Fibroblast of peridontal ligament (primary cell): Measurements from ENCODE around the gene TRAM2.
A peak's percentile ranks its signal among the peaks of the same experiment; 100 is the strongest.

Source experiments
- DNase-seq: peaks from one replicate; pipeline ENCODE4 v3.0.0-alpha.2; 2010; ENCODE audit errors: extremely low read depth

Gene TRAM2

DNA sequence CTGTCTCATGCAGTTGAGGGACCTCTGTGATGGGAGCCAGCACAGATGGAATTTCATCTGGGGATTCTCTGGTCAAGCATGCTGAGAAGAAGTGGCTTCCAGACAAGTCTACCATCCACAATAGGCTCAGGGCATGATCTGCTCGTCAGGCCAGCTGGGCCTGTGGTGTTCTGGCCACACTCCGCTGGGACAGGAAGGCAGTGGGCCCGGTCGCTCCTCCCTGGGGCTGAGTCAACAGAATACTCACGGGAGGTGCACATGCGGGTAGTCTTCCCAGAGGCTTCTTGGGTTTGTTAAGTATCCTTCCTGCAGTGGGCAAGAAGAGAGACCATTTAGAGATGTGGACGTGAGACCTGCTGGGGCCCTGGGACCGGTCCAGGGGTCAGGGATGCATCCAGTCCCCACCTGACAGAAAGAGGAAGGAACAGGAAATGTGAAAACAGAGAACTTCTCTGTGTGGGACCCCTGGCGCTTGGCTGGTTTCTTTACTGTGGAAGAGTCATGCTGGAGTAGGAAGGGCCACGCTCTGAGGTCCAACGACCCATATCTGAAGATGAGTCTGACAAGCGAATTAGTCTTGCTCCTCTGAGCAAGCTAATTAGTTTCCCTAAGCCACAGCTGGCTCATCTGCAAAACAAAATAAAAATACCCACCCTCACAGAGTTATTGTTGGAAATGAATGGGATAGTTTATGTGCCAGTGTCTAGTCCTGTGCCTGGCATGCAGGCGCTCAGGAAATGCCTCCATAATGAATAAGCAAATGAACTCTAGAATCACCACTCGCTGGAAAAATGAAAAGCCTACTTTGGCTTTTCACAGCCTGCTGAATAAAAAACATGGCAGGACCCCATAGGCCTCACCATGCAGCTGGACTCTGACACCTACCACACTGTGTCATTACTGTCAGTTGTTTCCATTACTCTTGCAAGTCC lies 67.3 kb downstream of the TRAM2 start:
- no peak for DNase-seq

DNA sequence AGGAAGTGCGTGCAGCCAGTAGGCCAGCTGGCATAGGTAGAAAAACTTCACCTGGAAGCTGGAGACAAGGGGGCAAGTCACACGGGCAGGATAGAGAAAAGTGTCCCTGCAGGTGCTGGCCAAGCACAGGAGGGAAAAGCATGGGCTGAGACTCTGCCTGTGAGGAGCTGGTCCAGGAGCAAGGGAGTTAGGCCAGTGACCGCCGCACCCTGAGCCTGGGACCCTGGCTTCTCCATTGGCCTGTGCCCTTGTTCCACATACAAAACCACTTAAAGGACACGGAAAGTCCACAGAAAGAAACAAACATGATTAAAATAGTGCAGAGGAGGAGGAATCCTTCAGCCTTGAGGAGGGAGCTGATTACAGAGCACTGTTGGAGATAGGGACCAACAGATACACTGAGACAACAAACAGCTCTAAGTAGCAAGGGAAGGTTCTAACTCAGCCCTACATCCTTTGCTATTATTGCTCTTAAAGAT lies 68.6 kb downstream of the TRAM2 start:
- no peak for DNase-seq

DNA sequence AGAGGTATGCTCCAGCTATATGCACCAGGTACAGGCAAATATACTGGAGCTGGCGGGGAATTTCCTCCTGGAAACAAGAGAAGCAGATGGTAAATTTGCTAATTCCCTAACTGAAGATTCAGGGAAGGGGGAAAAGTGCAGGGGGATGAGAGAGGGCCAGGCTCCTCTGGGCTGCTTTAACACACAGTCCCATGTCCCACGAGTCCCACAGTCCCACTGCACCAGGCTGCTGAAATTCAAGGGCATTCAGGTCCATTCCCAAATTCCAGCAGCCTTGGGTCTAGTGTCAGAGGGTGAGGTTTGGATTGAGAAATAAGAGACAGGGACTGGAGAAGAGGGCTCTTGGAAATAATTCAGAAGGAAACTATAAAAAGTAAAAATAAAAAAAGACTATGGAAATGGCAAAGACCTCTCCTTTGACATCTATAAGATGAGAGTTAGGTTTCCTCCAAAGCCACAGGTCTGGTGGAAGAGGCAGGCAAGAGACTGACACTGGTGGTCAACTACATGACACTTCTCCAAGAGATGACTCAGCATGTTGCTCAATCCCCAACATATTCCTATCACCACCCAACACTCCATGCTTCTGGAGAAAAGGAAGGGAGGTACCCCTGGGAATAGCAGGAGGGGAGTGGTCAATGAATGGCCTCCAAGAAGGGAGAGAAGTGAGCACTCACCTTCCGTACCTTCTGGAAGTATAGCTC lies 69.2 kb downstream of the TRAM2 start:
- peak; percentile 84 for DNase-seq

DNA sequence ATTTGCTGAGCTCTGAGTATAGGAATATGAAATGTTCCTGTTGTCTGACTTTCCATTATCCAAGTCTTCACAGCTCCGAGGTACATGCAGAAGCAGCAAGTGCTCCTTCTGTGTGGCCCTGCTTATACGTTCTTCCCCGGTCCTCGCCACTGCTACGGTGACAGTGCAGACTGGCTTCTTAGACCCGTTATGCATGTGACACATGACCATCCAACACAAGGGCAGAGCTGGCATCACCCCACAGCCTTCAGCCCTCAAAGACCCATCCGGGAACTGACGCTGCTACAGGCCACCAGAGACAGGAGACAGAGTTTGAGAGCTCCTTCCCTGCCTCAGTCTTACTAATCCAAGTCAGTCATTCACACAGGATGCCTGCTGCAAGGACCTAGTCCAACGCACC lies 70.4 kb downstream of the TRAM2 start:
- DNase-seq: no peak

DNA sequence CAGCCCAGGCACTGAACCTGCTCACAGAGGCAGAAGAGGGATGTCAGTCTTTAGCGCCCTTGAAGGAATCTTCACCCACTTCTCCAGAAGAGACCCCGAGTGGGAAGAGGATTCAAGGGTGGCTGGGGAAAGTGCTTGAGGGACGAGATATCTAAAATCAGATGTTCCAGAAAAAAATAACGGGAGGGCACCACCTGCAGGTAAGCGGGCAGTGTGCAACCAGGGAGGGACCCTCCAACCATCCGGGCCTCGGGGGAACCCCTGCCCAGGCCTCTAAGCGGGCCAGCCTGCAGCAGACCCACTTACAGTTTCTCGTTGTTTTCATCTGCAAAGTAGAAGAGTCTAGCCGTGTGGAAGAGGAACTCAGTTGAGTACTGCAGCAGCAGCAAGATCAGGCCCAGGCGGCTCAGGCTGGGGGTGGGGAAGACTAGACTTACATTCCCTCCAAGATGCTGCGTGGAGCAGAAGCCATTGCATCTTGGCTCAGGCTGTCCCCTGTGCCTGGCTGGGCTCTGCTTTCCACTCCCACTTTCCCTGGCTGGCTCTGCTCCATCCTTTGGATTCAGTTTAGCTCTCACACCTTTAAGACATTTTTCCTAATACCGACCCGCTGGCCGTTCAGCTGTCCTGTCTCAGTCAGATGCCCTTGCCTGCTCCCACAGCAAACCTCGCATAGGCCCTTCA lies 71.0 kb downstream of the TRAM2 start:
- no peak for DNase-seq

DNA sequence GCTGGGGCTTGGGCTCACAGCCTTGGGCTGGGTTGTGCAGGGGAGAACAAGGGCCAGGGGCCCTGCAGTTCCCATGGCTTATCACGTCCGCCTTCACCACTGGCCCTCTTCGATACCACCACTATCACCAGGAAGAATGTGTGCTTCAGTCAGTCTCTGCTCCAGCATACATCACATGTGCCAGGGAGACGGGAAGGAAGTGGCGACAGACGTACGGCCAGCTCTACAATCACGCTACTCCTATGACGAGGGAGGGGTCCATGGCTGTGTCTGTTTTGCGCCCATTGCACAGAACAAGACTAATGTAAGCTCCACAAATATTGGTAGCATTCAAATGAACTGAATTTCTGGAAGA lies 72.1 kb downstream of the TRAM2 start:
- no peak for DNase-seq

DNA sequence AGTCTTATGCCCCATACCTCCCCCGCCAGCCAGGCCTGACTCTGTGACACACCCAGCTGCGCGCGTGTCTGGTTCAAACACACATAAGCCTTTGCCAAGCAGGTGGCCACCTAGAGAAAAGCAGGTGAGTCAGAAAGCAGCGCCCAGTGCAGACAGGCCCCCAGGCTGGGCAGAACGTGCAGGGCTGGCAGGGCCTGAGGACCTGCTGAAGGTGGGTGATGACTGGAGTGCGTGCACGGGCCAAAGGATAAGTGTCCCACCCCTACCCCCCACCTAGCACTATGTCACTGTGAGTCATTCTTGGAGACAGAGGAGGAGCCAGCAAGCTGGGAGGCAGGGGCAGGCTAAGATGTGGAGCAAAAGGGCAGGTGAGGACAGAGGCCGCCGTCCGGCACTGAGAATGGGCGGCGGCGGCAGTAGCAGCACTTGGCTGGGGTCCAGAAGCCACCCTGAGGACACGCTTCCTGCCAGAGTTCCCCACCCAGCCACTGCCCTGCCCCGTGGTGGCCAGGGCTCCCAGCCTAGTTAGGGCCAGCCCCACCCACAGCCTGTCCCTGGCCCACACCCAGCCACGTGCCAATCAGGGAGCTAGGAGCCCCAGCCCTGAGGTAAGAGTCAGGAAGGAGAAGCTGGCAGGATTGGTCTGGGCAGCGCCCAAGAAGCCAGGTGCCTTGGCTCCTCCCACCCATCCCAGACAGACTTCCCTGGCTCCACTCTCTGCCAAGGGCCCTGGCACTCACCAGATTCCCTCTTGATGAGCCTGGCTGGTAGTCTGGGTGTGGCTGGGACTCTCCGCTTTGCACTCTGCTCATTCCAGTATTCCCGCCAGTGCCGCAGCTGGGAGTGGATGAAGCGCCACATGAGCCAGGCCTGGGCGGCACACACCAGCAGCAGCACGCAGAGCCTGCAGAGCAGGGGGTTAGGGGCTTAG lies 72.7 kb downstream of the TRAM2 start:
- DNase-seq: no peak

DNA sequence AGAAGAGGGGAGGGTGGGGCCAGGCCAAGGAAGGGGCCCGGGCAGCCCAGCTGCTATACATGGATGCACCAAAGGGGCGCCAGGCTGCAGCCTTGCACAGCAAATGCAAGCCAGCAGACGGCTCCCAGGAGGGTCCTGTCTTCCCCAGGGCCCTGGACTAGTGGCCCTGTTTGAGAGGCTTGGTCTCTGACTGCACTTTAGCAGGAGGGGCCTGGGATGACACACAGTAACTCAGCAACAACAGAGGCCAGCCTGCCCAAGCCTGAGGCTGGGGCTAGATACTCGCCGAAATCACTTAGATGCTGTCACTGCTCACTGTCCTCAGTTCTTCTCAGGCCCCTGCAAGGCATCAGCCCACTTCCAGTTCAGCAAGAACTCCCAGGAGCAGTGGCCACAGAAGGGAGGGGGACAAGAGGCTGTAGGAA lies 73.5 kb downstream of the TRAM2 start:
- no peak for DNase-seq

DNA sequence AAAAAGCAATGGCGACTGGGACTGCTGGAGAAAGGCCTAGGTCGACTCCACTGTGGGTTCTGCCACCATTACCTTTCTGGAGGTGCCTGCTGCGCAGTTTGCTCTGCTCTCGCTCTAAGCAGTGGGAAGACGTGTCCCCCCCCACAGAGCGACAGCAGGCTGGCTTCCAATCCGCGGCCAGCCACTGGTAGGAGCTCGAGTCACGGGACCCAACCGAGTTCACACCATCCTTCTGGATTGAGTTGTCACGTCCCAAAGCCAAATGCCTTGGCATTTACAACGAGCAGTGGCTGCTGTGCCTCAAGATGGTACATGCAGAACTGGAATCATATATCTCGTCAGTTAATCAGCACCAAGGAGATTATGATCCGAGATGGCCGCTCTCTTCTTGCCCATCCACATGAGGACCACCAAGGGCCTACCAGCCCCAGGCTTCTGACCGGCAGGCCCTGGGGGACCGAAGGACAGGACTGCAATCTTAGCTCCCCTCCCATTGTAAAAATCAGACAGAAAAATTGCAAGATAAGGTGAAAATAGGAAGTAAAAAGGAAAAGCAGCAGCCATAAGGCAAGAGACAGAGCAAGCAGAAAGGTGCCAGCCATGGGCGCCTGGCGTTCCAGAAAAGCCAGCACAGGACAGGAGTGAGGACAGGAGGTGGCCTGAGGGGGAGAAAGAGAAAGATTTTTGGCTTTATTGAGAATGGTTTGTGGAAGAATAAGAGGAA lies 74.4 kb downstream of the TRAM2 start:
- DNase-seq: no peak

DNA sequence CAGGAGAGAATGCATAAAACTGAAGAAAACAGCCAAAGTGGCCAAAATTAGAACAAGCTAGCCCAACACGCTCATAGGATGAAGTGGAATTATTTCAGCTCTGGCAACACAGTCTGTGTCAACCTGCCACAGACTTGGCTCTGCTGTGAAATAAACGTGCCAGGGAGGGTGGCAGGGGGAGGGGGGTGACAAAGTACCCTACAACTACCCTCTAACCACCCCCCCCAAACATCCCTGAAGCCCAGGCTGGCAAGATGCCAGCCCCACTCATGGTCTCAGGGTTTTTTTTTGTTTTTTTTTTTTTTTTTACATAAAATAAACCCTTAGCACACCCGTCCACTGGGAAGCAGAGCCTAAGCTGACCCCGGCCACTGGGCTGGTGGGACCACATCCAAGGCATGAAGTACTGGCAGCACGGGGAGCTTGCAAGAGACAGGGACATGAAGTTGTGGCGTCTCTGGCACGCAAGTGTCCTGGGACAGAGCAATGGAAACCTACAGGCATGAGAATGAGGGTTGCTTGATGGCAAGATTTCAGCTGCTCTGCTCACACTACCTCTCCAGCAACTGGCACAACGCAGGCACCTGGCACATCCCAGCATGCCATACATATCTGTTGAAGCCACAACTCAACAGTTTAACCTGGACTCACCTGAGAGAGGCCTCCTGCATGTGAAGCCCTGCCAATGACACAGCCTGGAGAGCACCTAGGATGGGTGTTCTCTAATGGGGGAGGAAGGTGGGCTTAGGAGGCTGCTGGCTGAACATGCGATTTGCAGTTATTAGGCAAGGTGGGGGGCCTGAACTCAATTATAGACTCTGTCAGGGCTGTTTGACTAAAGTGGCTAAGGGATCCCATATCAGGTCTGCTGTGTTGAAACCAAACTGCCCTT lies 76.4 kb downstream of the TRAM2 start:
- DNase-seq: no peak

DNA sequence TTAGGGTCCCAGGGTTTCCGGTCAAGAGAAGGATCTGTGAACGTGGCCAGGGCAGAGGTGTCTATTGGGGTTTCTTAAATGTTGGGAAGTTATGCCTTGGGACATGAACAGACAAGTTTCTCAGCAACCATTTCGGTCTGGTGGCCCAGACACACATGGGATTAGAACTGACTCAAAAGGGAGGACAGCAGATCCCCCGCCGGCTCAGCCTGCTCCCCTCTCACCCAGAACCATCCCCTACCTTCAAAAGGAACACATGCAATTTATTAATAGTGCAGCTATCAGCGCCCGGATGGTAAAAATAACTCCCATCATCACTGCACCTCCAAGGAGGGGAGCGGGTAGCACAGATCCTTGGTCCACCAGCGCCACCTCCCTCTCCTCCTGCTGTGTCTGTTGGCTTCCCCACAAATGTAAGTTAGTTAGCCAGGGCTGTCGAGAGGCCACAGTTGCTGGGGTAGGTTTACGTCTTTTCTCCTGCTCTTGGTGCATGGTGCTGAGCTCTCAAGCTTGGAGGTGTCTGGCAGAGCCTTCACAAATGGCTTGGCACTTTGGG lies 77.1 kb downstream of the TRAM2 start:
- DNase-seq: no peak

DNA sequence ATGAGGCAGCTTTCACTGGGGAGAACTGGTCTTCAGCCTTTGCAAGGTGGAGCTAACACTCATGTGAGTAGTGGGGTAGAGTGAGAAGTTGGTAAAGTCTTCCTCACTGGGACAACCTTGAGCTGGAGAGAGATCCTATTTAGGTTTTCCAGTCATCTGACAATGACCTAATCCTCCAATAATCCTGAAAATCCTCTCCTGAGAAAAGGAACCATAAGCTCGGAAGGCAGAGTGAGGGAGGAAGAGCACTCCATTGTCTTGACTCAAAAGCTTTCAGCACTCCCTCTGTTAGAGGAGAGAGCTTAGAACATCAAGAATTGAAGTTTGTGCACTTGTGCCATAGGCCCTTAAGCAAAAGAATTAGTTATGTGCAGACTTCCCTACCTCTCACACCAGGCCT lies 77.8 kb downstream of the TRAM2 start:
- peak; percentile 73 for DNase-seq

DNA sequence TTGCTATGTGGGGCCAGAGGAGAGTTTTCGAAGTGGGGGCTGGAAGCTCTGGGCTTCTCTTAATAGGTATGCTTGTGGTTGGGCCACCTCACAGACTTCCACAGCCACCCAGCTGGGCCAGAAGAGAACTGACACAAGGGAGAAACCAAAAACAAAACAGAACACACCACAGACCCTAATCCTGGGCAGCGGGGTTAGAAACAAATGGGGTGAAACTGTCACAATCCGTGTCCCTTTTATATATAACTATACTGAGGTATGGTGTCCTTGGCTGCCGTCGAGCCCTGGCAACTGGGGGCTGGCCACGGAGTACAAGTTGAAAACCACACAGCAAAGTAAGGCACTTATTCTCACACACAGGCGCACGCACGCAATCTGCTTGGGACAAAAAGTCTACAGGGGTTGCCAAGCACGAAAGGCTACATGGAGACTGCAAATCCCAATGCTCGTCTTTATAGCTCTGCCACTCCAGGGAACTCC lies 78.3 kb downstream of the TRAM2 start:
- peak; percentile 64 for DNase-seq

DNA sequence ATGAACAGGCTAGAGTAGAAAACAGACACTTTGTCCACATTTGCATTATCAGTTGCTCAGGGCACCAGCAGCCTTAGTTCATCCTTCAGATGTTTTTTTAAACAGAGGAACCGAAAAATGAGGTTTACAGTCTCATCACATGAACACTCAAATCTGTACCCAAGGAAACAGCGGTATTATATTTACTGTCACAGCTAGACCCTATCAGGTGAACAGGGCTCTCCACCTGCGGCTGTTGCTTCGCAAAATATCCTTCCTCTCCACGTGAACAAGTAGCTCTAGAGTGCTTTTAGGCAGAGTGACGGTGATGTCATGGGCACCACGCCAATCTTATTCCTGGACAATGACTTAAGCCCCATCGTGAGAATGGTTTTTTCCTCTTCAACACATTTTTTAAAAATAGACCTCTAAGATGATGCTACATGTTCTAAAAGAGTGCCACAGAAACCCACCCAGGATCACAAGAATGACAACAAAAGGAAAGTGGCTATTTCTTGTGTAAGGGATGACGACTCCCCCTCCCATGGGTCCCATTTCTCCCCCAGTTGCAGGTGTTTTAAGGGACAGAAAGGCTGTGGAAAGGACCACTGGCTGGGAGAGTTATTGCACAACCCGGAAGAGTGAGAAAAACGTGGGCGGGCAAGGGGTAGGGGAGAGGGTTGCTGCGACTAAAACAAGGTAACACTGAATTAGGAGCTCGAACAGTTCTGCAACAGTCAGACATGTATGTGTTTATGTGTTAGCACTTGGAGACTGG lies 79.0 kb downstream of the TRAM2 start:
- DNase-seq: peak; percentile 41

DNA sequence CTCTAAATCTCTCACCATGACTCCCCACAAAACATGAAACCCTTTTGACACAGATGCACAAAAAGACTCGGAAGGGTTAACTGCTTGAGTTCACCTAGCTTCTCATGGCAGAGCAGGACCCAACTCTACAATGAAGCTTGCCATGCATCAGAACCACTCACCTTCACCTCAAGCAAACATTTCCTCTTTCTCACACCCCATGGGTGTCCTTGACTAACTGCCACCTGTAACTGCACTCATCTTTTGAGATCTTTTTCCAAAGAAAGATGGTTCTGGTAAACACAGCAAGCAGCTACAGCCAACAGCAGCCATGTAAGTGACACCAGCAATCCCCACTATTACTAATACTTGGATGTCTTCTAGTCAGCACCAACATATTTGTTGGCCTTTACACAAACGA lies 80.2 kb downstream of the TRAM2 start:
- no peak for DNase-seq

DNA sequence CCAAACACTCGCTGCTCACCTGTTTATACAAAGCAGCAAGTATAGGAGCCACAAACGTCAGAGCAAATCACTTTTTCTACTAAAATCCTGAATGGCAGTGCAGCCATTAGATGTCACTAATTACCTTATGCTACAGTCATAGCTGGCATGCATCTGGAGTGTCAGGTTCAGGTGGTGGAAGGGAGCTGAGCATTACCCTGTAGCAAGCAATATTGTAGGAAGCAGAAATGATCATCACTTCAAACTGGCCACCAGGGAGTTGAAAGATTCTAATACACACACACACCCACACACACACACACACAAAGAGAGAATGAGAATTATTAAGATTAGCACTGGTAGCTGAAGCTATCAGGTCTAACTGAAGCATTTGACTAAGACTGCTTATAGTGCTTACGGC lies 80.9 kb downstream of the TRAM2 start:
- DNase-seq: no peak

DNA sequence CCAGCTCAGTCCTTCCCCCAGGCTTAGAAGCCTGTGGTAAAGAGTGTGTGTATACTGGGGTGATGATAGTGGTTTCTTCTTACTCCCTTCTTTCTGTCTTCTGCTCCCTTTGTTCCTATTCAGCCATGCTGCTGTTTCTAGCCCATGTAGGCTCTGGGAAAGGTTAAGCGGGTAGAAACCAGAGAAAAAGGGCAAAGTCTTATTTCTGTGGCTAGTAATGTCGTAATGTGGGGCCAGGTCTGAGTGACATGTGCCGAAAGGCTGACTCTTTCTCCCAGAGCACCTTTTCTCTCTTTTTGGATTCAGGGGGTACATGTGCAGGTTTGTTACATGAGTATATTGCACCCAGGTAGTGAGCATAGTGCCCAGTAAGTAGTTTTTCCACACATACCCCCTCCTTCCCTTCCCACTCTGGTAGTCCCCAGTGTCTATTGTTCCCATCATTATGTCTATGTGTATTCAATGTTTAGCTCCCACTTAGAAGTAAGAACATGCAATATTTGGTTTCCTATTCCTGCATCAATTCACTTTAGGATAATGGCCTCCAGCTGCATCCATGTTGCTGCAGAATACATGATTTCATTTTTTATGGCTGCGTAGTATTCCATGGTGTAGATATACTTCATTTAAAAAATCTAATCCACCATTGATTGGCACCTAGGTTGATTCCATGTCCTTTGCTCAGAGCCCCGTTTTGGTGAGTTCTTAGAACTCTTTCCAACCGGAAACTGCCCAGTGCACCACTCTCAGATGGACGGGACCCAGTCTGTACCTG lies 82.4 kb downstream of the TRAM2 start:
- no peak for DNase-seq

DNA sequence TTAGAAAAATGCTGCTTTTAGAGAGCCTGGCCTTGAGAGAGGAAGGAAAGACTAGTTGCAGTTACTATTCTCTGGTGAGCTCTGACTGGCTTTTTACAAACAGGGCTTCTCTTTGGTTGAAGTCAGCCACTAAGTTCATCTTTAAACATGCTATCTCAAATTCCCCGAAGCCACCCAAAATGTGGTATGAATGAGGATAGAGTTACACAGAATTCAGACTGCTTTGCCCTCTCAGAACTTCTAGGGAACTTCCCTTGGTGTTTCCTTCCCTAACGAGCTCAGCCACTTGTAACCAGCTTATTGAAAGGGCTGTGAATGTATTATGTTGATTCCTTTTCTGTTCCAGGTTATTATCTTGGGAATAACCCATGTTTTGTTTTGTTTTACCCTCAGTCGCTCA lies 83.2 kb downstream of the TRAM2 start:
- DNase-seq: peak; percentile 87
